HepG2 (cell line): ENCODE measurements around the gene TXNDC16.

Experiments used
- ATF7 ChIP-seq, 2 experiments: fragments of 450-650 bp in 1 of 2; sonication (generic) in 1 of 2; formaldehyde crosslinking in 1 of 2; IDR thresholded peaks; 2 replicates each; pipeline versions ENCODE4 v1.4.0 to v1.6.1; 2016 to 2020; ENCODE audit warnings: antibody characterized with exemption in 1 of 2, mild to moderate bottlenecking in 1 of 2, missing genetic modification reagents in 1 of 2
- CTCF ChIP-seq: sonication (generic); formaldehyde crosslinking; IDR thresholded peaks from 2 replicates; pipeline ENCODE4 v1.5.0; 2020; ENCODE audit warnings: mild to moderate bottlenecking, missing genetic modification reagents, moderate library complexity
- IRF2 ChIP-seq: IDR thresholded peaks from 2 replicates; pipeline ENCODE4 v1.6.1; 2018; ENCODE audit warnings: missing genetic modification reagents, missing compliant biosample characterization
- JUN ChIP-seq: sonication (generic); formaldehyde crosslinking; IDR thresholded peaks from 2 replicates; pipeline ENCODE4 v1.4.0; 2020; ENCODE audit warnings: mild to moderate bottlenecking, missing genetic modification reagents
- KLF13 ChIP-seq: sonication (generic); formaldehyde crosslinking; IDR thresholded peaks from 2 replicates; pipeline ENCODE4 v1.4.0; 2020; ENCODE audit warnings: mild to moderate bottlenecking, missing genetic modification reagents

GRCh38 chr14:52397844-52398243 lies 154.5 kb downstream of the TXNDC16 start:
- no peak for TF ChIP-seq JUN (CRISPR knock-in tag)
- no peak for TF ChIP-seq CTCF (CRISPR knock-in tag)
- TF ChIP-seq ATF7 (IDR thresholded peaks at IDR 0.05) = no peak
- TF ChIP-seq ATF7 (CRISPR knock-in tag; IDR thresholded peaks at IDR 0.05) = no peak
- TF ChIP-seq IRF2 (CRISPR knock-in tag) = no peak
- TF ChIP-seq KLF13 (CRISPR knock-in tag) = no peak
